GM19025 (cell line): ENCODE results near the gene PARD3B.
A peak's percentile ranks its signal among the peaks of the same experiment; 100 is the strongest.

ENCODE experiments used
- ATAC-seq: cut with Tn5 transposase; IDR thresholded peaks from one replicate; pipeline ENCODE4 v1.9.1; 2021; ENCODE audit warnings: mild to moderate bottlenecking, low read depth, moderate library complexity; ENCODE audit not compliant: unreplicated experiment

PARD3B gene

GRCh38 chr2:205644018-205644417, 1098.7 kb downstream of the PARD3B start:
- no peak for ATAC-seq

GRCh38 chr2:205646680-205647079, 1101.4 kb downstream of the PARD3B start:
- peak; percentile 99 for ATAC-seq

- no peak for ATAC-seq
These were observed 1105.2 kb downstream of the PARD3B start for GRCh38 chr2:205650450-205650849.

- ATAC-seq: no peak
These were observed 1105.7 kb downstream of the PARD3B start for GRCh38 chr2:205650931-205651330.

- no peak for ATAC-seq
These were observed 1106.4 kb downstream of the PARD3B start for GRCh38 chr2:205651719-205652118.

- no peak for ATAC-seq
These were observed 1109.8 kb downstream of the PARD3B start for GRCh38 chr2:205654878-205655605.

- no peak for ATAC-seq
These were observed 1110.6 kb downstream of the PARD3B start for GRCh38 chr2:205655779-205656456.

GRCh38 chr2:205656461-205656860, 1111.2 kb downstream of the PARD3B start:
- no peak for ATAC-seq

GRCh38 chr2:205656941-205657340, 1111.7 kb downstream of the PARD3B start:
- ATAC-seq: no peak

- ATAC-seq: no peak
These were observed 1112.3 kb downstream of the PARD3B start for GRCh38 chr2:205657579-205657978.

GRCh38 chr2:205658068-205658467, 1112.8 kb downstream of the PARD3B start:
- ATAC-seq: no peak

- ATAC-seq: no peak
These were observed 1113.3 kb downstream of the PARD3B start for GRCh38 chr2:205658572-205658971.

GRCh38 chr2:205659922-205660321, 1114.6 kb downstream of the PARD3B start:
- ATAC-seq: no peak

GRCh38 chr2:205660521-205661124, 1115.3 kb downstream of the PARD3B start:
- no peak for ATAC-seq

GRCh38 chr2:205661281-205661680, 1116.0 kb downstream of the PARD3B start:
- ATAC-seq: no peak

- no peak for ATAC-seq
These were observed 1117.1 kb downstream of the PARD3B start for GRCh38 chr2:205662206-205662965.

- no peak for ATAC-seq
These were observed 1120.5 kb downstream of the PARD3B start for GRCh38 chr2:205665791-205666190.
